Measurements from ENCODE around the gene KARS1. TPM values are rescaled to one million over a fixed set of nuclear protein-coding genes. Genes with fewer than 3 reads are reported as not detected.
A peak's percentile ranks its signal among the peaks of the same experiment; 100 is the strongest.

The KARS1 gene
- total RNA-seq = 100 to 1,000 TPM in 1 of 2 donors, 10 to 100 TPM in 1; 96.0 to 107 TPM
- long read RNA-seq, transcript KARS-202 (15 exons, 2,421 nt) = minor isoform, 25 of 189 reads
- long read RNA-seq, transcript KARS-201 (14 exons, 2,005 nt) = major isoform, 135 of 189 reads
- long read RNA-seq, partial matches to known transcripts = 7 of 189 reads
- long read RNA-seq, other reads (novel, unspliced or antisense) = 20 of 189 reads

DNA sequence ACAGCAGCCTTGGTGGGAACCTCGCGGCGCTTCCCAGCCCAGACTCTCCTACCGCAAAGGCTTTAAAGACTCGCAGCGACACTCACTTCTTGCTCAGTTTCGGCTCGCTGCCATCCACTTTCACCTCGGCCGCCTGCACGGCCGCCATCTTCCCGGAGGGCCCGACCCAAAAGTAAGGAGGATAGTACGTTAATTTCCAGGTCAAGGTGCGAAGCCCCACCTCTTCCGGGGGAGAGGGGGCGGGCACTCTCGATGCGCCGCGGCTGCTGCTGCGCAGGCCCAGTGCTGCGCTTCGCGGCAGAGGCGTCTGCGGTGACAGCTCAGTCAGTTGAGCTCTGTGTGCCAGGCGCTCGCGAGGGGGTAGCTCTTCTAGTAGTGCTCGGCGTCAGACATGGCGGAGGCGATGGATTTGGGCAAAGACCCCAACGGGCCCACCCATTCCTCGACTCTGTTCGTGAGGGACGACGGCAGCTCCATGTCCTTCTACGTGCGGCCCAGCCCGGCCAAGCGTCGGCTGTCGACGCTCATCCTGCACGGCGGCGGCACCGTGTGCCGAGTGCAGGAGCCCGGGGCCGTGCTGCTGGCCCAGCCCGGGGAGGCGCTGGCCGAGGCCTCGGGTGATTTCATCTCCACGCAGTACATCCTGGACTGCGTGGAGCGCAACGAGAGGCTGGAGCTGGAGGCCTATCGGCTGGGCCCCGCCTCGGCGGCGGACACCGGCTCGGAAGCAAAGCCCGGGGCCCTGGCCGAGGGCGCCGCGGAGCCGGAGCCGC lies at the start of gene KARS1, which contains the start of gene TERF2IP:
Gene KARS1 (minus strand): TSS at position 174 of the 773 bp plus-strand sequence. CDS start 26 bp downstream, at position 148.
Gene TERF2IP (plus strand): TSS at position 282 of the 773 bp plus-strand sequence. CDS start 110 bp downstream, at position 392.
- ATAC-seq = peak; percentile 98
- DNase-seq = peak; percentile 94
- intact Hi-C loops (cut with DNase I) = no loop called here

DNA sequence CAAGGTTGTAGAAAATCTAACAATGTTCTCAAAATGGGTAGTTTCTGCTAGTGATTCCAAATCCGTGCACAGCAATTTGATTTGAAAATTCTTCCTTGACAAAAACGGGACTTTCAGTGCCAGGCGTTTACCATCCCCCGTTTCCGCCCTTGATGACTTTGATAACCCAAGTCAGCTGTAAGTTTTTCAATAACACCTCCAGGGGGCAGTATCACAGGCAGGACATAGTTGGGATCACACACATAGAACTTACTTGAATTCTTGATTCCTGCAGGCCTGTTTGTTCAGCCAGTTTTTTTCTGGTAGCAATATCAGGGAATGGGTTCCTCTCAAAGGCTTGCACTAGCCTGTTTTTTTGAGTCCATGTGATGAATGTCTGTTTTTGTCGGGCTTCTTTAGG lies 48.2 kb upstream of the KARS1 start:
- no peak for ATAC-seq

DNA sequence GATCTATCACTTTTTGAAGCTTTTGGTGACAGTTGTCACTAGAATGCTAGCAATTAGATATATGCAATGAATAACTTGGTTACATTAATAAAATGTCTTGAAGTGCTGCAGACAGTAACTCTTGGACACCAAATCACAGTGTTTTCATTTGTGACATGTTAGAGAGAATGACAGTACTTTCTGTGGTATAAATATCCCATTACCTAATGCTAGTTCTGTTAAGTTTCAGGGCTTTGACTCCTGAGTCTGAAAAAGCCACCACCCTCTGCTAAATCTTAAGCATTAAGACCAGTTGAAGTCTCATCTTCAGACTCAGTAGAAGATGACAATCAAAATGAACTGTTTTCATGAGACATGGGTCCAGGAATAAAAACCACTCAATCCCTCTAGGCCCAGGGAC lies 39.9 kb upstream of the KARS1 start:
- peak in 1 of 2 donors; percentile 41 for ATAC-seq
- no peak for DNase-seq
- intact Hi-C loops (cut with DNase I) = no loop called here

More for the DNA sequence above, 48.2 kb upstream of the KARS1 start:
- intact Hi-C loops (cut with DNase I) = no loop called here
- DNase-seq = no peak

DNA sequence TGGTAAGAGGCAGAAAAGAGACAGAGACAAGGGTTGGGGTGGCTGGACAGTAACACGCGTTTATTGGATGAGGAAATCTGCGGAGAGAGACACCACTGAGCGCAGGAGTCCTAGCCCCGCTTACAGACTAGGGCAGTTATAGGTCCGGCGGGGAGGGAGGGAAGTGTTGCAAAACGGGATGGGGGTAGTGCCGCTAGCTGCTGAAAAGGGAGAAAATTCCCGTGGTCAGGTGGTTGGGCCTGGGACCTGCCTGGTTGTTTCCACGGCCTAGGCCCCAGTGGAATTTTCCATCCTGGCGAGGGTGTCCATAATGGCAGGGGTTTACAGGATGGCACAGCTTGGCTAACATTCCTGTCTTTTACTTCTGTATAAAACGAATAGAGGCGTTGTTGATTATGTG lies 34.8 kb upstream of the KARS1 start:
- no peak for ATAC-seq
- intact Hi-C loops (cut with DNase I) = no loop called here

DNA sequence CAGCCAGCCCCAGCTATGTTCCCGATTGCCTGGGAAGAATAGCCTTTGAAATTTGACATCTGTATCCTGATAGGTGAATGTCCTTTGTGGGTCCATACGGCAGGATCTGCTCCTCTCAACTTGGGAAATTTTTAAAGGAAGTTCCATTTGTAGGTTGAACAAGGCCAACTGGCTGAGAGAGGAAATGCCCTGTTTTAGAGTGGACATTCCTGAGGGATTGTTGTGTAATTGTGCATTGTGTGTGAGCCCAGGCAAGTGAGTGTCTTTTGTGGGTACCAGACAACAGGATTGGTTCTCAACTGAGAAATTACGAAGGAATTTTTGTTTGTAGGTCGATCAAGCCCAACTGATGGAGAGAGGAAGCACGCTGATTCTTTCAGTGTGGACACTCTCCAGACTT lies 31.9 kb upstream of the KARS1 start:
- intact Hi-C loops (cut with DNase I) = no loop called here
- ATAC-seq (peak in 1 of 2 donors; percentile 19), DNase-seq (no peak)

More for the DNA sequence above, 34.8 kb upstream of the KARS1 start:
- no peak for DNase-seq

DNA sequence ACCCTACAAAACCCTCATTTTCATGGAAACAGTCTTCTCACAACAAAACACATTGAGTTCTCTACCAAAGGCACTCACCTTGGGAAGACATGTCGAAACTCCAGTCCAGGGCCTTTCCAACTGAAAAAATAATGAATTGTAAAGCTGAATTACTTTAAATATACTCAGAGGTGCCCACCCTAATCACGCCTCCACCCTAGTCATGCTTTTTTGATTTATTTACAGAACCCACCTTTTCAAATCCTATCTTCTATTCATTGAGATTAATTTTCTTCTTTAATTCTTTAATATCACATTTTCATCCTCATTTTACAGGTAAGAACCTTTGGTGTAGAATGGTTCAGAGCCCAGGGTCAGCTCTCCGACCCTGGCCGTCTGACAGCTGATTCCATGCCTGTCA lies 29.4 kb upstream of the KARS1 start, which contains the start of gene CPHXL2:
Gene CPHXL2 (minus strand): TSS at position 101 of the 400 bp plus-strand sequence. CDS start 10 bp downstream, at position 91.
- ATAC-seq (no peak), DNase-seq (no peak)
- intact Hi-C loops (cut with DNase I) = no loop called here

DNA sequence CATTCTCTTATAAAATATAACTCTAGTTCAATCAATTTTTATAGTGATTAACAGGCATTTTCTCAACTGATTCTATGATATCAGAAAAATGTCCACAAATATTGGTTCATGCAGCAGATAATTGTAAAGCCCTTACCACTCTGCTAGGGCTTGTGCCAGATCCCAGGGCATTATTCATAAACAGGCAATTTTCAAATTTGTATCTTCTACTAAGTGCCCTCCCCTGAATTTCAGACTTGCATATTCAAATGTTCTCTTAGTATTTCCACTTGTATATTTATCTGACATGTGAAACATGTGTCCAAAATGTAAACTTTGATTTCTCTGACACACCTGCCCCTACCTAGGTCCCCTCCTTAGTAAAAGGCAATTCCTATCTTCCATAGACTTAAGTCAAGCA lies 20.0 kb upstream of the KARS1 start:
- DNase-seq (no peak), ATAC-seq (no peak)
- intact Hi-C loops (cut with DNase I) = no loop called here

DNA sequence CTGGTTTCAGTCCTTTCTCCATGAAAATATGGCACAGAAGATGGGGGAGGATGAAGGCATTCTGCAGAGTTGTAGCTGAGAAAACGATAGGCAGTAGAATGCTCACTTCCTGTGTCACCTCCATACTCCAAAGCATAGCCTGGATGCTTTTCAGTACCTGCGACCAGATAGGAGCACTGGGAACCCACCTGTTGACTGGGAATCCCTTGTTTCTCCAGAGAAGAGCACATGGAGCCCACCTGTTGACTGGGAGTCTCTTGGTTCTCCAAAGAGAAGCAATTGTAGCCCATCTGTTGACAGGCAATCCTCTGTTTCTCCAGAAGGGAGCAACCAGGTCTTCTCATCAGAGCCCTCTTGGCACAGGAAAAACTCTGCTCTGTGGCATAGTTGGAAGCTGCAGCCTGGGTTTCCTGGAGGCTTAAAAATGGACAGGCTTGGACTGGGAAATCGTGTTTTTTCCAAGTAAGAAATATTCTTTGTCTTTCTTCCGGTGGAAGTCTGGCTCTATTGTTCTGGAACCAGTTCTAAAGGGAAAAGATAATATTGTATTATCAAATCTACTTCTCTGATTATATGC lies 13.3 kb upstream of the KARS1 start:
- DNase-seq = no peak
- intact Hi-C loops (cut with DNase I) = no loop called here
- ATAC-seq = peak; percentile 41 to 66

DNA sequence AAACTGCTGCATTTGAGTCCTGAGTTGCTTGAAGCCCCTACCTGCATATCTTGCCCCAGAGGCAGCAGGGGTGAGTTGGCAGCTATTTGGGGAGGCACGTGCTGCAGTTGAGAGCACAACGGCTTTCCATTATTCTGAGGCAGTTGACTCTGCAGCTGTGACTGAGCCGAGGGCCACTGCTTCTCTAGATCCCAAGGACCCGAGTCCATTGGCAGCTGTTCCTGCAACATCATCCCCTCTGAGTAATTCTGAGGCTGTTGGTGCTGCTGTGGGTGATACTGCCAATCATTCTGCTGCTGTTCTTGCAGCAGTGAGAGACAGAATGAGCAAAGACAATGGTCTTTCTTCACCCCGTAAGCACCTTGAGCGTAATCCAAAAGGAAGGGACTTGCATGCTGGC lies 12.9 kb upstream of the KARS1 start:
- DNase-seq = no peak
- intact Hi-C loops (cut with DNase I) = no loop called here
- ATAC-seq = no peak

DNA sequence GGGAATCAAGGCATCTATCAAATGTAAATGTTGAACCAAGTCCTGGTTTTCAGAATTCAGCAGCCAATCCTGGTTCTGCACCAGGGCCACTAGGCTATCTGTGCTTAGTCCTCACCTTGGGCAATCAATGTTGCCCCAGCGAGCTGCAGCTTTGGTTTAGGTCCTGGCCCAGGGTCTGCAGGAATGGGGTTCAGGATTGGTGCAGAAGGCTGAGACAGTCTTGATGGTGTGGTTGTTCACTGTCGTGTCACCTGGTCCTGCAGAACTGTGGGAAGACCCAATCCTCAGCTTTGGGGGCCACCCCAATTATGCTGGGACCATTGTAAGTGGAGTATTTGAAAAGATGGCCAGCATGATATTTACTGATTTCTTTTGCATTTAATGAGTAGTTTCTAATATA lies 10.7 kb upstream of the KARS1 start:
- ATAC-seq = no peak
- intact Hi-C loops (cut with DNase I) = loop anchor here in 1 of 2 donors (10.0 kb wide), 1 partner anchor 107 kb away; no protein-coding TSS in a partner anchor
- DNase-seq = no peak

DNA sequence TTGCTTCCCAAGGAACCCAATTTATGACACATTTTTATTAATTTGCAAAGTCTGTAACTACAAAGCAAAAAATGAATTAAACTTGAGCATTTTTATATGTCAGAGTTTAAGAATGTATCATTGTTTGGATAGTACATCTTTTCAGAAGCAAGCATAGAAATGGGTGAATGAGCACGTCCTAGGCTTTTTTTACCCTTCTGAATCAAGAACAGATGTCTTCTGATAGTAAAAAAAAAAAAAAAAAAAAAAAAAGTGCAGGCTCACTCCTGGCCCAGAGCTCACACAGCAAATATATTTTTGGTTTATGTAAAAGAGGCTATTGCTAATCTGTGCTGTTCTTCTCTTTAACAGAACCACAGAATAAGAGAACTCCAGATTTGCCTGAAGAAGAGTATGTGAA lies 6.5 kb upstream of the KARS1 start:
- DNase-seq = no peak

DNA sequence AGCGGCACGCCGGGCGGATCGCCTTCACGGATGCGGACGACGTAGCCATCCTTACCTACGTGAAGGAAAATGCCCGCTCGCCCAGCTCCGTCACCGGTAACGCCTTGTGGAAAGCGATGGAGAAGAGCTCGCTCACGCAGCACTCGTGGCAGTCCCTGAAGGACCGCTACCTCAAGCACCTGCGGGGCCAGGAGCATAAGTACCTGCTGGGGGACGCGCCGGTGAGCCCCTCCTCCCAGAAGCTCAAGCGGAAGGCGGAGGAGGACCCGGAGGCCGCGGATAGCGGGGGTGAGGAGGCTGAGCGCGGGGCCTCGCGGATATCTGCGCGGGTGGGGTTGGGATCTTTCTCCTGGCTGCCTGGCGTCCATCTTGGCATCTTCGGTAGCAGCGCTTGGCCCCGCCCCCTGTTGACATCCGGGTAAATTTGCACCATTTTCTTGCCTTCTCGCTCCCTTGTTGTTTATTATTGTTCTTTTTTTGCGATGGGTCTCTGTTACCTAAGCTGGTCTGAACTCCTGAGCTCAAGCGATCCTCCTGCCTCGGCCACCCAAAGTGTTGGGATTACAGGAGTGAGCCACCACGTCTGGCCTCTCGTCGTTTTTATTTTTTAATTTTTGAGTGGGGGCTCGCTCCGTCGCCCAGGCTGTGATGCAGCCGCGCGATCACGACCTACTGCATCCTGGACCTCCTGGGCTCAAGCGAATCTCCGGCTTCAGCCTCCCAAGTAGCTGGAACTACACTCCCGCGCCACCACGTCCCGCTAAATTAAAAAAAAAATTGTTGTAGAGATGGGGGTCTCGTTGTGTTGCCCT lies 1.0 kb upstream of the KARS1 start:
- intact Hi-C loops (cut with DNase I) = no loop called here
- DNase-seq = peak; percentile 87
- peak; percentile 78 to 82 for ATAC-seq

More for the DNA sequence above, 6.5 kb upstream of the KARS1 start:
- no peak for ATAC-seq
- intact Hi-C loops (cut with DNase I) = loop anchor here in 1 of 2 donors (10.0 kb wide), 1 partner anchor 111 kb away; no protein-coding TSS in a partner anchor

DNA sequence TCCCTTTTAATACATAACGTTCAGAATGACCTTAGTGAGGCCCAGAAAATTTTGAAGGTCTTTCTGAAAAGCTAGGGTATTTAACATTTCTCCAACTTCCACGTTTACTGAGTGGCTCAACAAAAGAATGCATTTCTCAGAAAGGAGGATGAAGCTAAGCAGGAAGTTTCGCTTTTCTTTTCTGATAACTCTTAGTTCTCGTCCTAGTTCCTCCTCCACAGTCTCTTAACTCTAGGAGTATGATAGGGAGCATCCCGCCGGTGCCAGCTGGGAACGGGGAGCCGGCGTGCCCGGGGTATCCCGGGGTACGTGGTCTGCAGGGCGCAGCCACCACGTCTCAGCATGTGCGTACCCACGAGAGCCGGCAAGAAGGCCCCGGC lies 363 bp downstream of the KARS1 start:
- no peak for DNase-seq
- intact Hi-C loops (cut with DNase I) = no loop called here
- peak; percentile 20 to 29 for ATAC-seq

DNA sequence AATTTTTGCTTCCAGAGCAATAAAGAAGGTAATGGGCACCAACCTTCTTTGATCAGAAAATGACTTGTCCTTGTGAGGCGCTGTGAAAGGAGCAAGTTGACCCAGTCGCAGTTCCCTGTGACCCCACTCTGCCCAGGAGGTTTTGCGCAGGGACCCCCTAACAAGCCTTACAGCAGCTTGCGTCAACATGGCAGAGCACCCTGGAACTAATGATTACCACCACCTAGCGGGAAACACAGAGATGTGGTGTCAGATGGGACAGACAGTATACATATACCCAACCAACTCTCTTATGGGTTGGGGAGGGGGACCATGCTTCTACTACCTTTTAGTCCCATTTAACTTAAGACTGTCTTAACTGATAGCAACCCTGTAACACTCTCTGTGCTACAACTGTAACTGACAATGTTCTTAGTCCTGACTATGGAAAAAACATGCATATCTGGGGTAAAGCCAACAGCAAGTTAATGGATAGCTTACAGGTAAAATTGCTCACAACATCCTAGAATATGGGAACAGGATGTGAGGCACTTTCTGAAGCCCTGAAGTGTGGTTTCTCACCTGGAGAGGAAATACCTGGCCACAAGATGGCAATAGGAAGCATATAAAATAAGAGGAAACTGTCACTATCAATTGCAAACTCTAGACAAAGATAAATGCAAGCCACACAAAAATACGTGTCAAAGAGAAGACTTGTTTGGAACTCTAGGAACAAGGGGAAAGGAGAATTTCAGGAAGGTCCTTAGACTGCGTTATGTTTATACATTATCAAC lies 3.0 kb downstream of the KARS1 start:
- ATAC-seq (no peak), DNase-seq (no peak)
- intact Hi-C loops (cut with DNase I) = no loop called here

DNA sequence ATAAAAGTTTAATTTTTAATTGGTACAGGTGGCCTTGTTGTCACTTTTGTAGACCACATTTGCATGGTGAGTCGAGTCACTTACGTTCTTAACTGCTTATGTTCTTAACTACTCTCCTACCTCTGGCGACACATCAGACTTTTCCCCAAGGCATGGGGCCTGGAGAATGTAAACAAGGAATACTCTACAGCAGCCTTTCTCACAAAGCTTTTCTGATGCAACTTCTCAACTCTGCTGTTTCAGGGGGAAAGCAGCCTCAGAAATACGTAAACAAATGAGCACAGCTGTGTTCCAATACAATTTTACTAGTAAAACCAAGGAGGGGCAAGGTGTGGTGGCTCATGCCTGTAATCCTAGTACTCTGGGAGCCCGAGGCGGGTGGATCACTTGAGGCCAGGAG lies 6.9 kb downstream of the KARS1 start:
- intact Hi-C loops (cut with DNase I) = no loop called here
- DNase-seq (no peak), ATAC-seq (no peak)

DNA sequence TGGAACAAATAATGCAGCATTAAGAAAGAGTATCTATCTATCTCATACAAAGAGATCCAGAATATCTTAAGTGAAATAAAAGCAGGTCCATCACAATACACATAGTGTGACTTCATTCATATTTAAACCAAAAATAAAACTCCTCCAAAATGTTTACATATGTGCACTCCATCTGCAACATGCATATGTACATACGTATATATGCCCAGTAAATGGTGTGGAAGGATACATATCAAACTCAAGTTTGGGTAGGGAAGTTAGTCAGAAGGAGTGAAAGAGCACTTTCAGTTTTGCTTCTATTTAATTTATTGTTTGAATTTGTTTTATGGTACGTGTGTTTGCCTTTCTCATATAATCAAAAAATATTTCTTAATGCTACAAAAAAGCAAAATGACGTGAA lies 12.4 kb downstream of the KARS1 start:
- intact Hi-C loops (cut with DNase I) = no loop called here
- ATAC-seq = no peak

DNA sequence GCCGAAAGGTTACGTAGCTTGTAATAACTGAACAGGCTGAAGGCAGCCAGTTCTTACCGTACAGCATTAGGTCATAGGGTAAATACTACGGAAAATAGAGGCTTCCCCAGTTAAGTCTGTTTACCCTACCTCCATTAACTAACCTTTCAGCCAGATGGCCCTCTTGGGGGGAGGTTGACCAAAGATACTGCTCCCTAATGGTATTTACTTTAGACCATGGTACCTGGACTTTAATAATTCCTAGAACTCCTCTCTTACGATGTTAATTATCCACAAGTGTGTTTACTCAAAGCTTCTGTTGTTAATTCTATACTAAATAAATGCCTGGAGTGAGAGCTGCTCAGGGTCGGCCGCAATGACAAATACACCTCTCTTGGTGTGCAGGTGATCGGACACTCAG lies 14.6 kb downstream of the KARS1 start:
- intact Hi-C loops (cut with DNase I) = no loop called here
- DNase-seq (no peak), ATAC-seq (no peak)

More for the DNA sequence above, 12.4 kb downstream of the KARS1 start:
- no peak for DNase-seq

DNA sequence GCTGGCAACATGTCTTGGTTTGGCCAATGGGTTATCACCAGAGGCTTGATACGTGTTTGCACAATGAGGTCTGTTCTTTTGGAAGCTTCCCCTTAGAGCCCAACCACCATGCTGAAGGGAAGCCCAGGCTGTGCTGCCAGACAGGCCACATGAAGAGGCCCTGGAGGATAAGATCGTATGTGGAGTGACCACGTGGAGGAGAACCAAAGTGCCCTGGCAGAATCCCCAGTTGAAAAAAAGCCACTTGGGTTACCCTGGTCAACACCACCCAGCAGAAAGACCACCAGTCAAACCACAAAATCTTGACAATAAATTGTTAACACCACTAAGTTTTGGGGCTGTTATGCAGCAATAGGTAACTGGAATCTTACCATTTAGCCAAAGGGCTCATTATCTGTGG lies 17.4 kb downstream of the KARS1 start:
- no peak for ATAC-seq
- intact Hi-C loops (cut with DNase I) = no loop called here

DNA sequence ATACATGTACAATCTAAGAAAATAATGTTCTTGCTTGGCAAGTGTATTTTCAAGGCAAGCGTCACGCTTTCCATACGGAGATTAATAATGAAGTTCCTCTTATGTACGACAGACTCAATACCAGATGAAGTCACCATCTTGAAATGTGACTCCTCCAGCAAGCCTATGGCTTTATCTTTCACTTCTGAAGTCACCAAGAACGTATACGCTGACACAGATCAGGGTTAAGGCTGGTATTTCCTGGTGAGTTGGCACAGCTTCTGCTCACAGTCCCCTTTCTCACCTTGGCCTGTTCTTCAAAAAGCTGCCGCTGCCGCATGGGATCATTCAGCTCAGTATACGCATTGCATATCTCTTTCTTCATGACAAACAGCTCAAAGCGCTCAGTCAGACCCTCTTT lies 18.3 kb downstream of the KARS1 start:
- ATAC-seq (no peak), DNase-seq (no peak)
- intact Hi-C loops (cut with DNase I) = no loop called here

More for the DNA sequence above, 17.4 kb downstream of the KARS1 start:
- no peak for DNase-seq

Data from left cardiac atrium (tissue), 4 donors.